Neural progenitor cell (in vitro differentiated cells): ENCODE results near the gene DPP7. TPM values are rescaled to one million over a fixed set of nuclear protein-coding genes. Genes with fewer than 3 reads are reported as not detected.

Experiments used
- DNase-seq: peaks from one replicate; pipeline ENCODE4 v3.0.0-alpha.2; 2016; ENCODE audit warnings: low spot score
- H2AFZ ChIP-seq: fragments of 200-600 bp; sonication (generic); replicated peaks from 2 replicates; pipeline ENCODE4 v1.6.1; 2016; ENCODE audit warnings: antibody characterized with exemption
- H3F3A ChIP-seq: fragments of 200-600 bp; sonication (generic); 2 replicates; pipeline ENCODE4 v1.6.1; 2016; ENCODE audit warnings: antibody characterized with exemption, low read depth
- H3K27ac ChIP-seq: fragments of 200-600 bp; sonication (generic); 2 replicates; pipeline ENCODE4 v1.5.1; 2016; ENCODE audit warnings: mild to moderate bottlenecking
- H3K27me3 ChIP-seq: fragments of 200-600 bp; sonication (generic); 2 replicates; pipeline ENCODE4 v1.6.1; 2016; ENCODE audit warnings: mild to moderate bottlenecking, moderate library complexity
- H3K36me3 ChIP-seq: fragments of 200-600 bp; sonication (generic); 2 replicates; pipeline ENCODE4 v1.5.1; 2016
- H3K4me1 ChIP-seq: fragments of 200-600 bp; sonication (generic); 2 replicates; pipeline ENCODE4 v1.6.1; 2016; ENCODE audit warnings: mixed run types
- H3K4me2 ChIP-seq: fragments of 200-600 bp; sonication (generic); 2 replicates; pipeline ENCODE4 v1.6.1; 2016
- H3K4me3 ChIP-seq: fragments of 200-600 bp; sonication (generic); 2 replicates; pipeline ENCODE4 v1.5.1; 2016
- H3K79me2 ChIP-seq: fragments of 200-600 bp; sonication (generic); 2 replicates; pipeline ENCODE4 v1.6.1; 2016; ENCODE audit warnings: low read depth
- H3K9ac ChIP-seq: fragments of 200-600 bp; sonication (generic); 2 replicates; pipeline ENCODE4 v1.6.1; 2016
- H3K9me3 ChIP-seq: fragments of 200-600 bp; sonication (generic); 2 replicates; pipeline ENCODE4 v1.5.1; 2016; ENCODE audit warnings: low read depth
- H4K20me1 ChIP-seq: fragments of 200-600 bp; sonication (generic); 2 replicates; pipeline ENCODE4 v1.6.1; 2016; ENCODE audit warnings: low read depth
- H3K27ac Mint-ChIP-seq: 3 replicates; pipeline ENCODE4 v1.8.0; 2021; ENCODE audit warnings: mixed read lengths
- H3K27me3 Mint-ChIP-seq: 2 replicates; pipeline ENCODE4 v1.8.0; 2022; ENCODE audit warnings: low read depth, mild to moderate bottlenecking, inconsistent platforms, moderate library complexity, mixed read lengths; ENCODE audit not compliant: insufficient read depth
- H3K36me3 Mint-ChIP-seq: 3 replicates; pipeline ENCODE4 v1.8.0; 2021; ENCODE audit warnings: mixed read lengths
- H3K4me1 Mint-ChIP-seq: 3 replicates; pipeline ENCODE4 v1.8.0; 2021; ENCODE audit warnings: mixed read lengths
- H3K4me3 Mint-ChIP-seq: 3 replicates; pipeline ENCODE4 v1.8.0; 2021; ENCODE audit warnings: mild to moderate bottlenecking, moderate library complexity, mixed read lengths
- H3K9me3 Mint-ChIP-seq: 3 replicates; pipeline ENCODE4 v1.8.0; 2020; ENCODE audit warnings: mixed read lengths
- EZH2 ChIP-seq: fragments of 200-600 bp; sonication (generic); IDR thresholded peaks from 2 replicates; pipeline ENCODE4 v1.6.1; 2017; ENCODE audit warnings: antibody characterized with exemption, mild to moderate bottlenecking, moderate library complexity
- EZH2phosphoT487 ChIP-seq: fragments of 200-600 bp; sonication (generic); IDR thresholded peaks from 2 replicates; pipeline ENCODE4 v1.6.1; 2017; ENCODE audit warnings: antibody characterized with exemption
- total RNA-seq: library from RNA; depleted of rRNA; stranded (reverse); fragments of >200 nt; gene quantifications from 2 replicates; pipeline ENCODE4 v1.2.3, GENCODE V29; 2015; ENCODE audit warnings: low replicate concordance
- TF ChIP-seq, protein P1 (sequence below): fragments of 200-600 bp; sonication (generic); IDR thresholded peaks from 2 replicates; pipeline ENCODE4 v1.5.1; 2017; ENCODE audit warnings: antibody characterized with exemption, mild to moderate bottlenecking

DPP7 gene
- total RNA-seq, result 2.6 and 24.3 TPM in 2 replicates

GRCh38 chr9:137114613-137115393 lies at the start of gene DPP7:
DPP7 (minus strand) TSS chr9:137114733; CDS start chr9:137114713, 20 bp downstream.
- Mint-ChIP-seq H3K27me3 (peaks cover 14% of the 10 kb centered on the region), H3K4me3 (peak within 1 kb of the TSS; percentile 77), H3K9me3 (no peaks in the 10 kb centered on the region), H3K36me3 (no peaks in the 10 kb centered on the region), H3K27ac (no peak within 1 kb of the TSS), H3K4me1 (no peaks in the 10 kb centered on the region)
- H3K4me1 ChIP-seq, result peaks cover 8% of the 10 kb centered on the region
- no peak within 1 kb of the TSS for H3K27ac ChIP-seq
- H3F3A ChIP-seq, result no peaks in the 10 kb centered on the region
- H3K27me3 ChIP-seq, result peaks cover 59% of the 10 kb centered on the region
- no peaks in the 10 kb centered on the region for H3K79me2 ChIP-seq
- H3K36me3 ChIP-seq, result no peaks in the 10 kb centered on the region
- H3K9me3 ChIP-seq, result no peaks in the 10 kb centered on the region
- H2AFZ ChIP-seq, result peak within 1 kb of the TSS; percentile 97
- TF ChIP-seq, protein P1, sequence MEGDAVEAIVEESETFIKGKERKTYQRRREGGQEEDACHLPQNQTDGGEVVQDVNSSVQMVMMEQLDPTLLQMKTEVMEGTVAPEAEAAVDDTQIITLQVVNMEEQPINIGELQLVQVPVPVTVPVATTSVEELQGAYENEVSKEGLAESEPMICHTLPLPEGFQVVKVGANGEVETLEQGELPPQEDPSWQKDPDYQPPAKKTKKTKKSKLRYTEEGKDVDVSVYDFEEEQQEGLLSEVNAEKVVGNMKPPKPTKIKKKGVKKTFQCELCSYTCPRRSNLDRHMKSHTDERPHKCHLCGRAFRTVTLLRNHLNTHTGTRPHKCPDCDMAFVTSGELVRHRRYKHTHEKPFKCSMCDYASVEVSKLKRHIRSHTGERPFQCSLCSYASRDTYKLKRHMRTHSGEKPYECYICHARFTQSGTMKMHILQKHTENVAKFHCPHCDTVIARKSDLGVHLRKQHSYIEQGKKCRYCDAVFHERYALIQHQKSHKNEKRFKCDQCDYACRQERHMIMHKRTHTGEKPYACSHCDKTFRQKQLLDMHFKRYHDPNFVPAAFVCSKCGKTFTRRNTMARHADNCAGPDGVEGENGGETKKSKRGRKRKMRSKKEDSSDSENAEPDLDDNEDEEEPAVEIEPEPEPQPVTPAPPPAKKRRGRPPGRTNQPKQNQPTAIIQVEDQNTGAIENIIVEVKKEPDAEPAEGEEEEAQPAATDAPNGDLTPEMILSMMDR, result no peak
- peak; percentile 66 for TF ChIP-seq EZH2phosphoT487
- peak; percentile 65 for TF ChIP-seq EZH2
- peak within 1 kb of the TSS; percentile 53 for H3K4me3 ChIP-seq
- peak; percentile 59 for DNase-seq
- no peaks in the 10 kb centered on the region for H4K20me1 ChIP-seq
- H3K4me2 ChIP-seq, result peak within 1 kb of the TSS; percentile 87
- H3K9ac ChIP-seq, result no peak within 1 kb of the TSS

- H3K27ac Mint-ChIP-seq, result no peak overlapping the region
- no peaks in the 10 kb centered on the region for H3K9me3 ChIP-seq
Observed at GRCh38 chr9:137163805-137164204, 49.3 kb upstream of the DPP7 start.

DNA sequence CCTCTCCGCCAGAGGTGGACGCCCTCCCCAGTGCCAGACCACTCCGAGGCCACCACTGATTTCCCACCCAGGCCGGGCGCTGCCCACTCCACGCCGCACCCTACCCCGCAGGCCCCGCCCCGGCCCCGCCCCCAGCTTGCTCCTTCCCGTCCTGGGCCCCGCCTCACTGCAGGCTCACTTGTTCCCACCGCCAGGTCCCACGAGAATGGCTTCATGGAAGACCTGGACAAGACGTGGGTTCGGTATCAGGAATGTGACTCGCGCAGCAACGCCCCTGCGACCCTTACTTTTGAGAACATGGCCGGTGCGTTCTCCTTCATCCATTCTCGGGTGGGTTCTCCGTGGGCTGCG lies 48.8 kb upstream of the DPP7 start:
- H3K4me2 ChIP-seq, result peak overlapping the region; percentile 71
- H3K36me3 Mint-ChIP-seq, result peaks cover 1% of the 10 kb centered on the region

More at GRCh38 chr9:137163805-137164204, 49.3 kb upstream of the DPP7 start:
- Mint-ChIP-seq H3K4me3 (peak overlapping the region; percentile 77), H3K36me3 (peaks cover 1% of the 10 kb centered on the region), H3K9me3 (no peaks in the 10 kb centered on the region), H3K27me3 (peaks cover 56% of the 10 kb centered on the region), H3K4me1 (peaks cover 6% of the 10 kb centered on the region)
- H3K4me1 ChIP-seq, result peaks cover 17% of the 10 kb centered on the region
- no peak overlapping the region for H3K4me3 ChIP-seq
- no peaks in the 10 kb centered on the region for H3K79me2 ChIP-seq
- no peak overlapping the region for H3K27ac ChIP-seq
- H3K9ac ChIP-seq, result no peak overlapping the region
- H3K27me3 ChIP-seq, result peaks cover 100% of the 10 kb centered on the region
- no peaks in the 10 kb centered on the region for H3K36me3 ChIP-seq
- TF ChIP-seq, protein P1, result no peak
- TF ChIP-seq EZH2phosphoT487 (no peak), EZH2 (no peak)
- peaks cover 11% of the 10 kb centered on the region for H3F3A ChIP-seq
- no peak for DNase-seq
- H2AFZ ChIP-seq, result no peak overlapping the region
- H4K20me1 ChIP-seq, result peaks cover 65% of the 10 kb centered on the region
- H3K4me2 ChIP-seq, result no peak overlapping the region

More for the DNA sequence above, 48.8 kb upstream of the DPP7 start:
- Histone ChIP-seq H3K9ac (no peak overlapping the region), H3K9me3 (no peaks in the 10 kb centered on the region), H4K20me1 (peaks cover 63% of the 10 kb centered on the region), H3F3A (peaks cover 6% of the 10 kb centered on the region), H3K27ac (no peak overlapping the region), H3K27me3 (peaks cover 100% of the 10 kb centered on the region), H3K4me1 (peaks cover 14% of the 10 kb centered on the region), H3K4me3 (peak overlapping the region; percentile 32), H3K79me2 (no peaks in the 10 kb centered on the region), H2AFZ (no peak overlapping the region), H3K36me3 (no peaks in the 10 kb centered on the region)
- Mint-ChIP-seq H3K4me1 (peaks cover 6% of the 10 kb centered on the region), H3K27me3 (peaks cover 61% of the 10 kb centered on the region), H3K9me3 (no peaks in the 10 kb centered on the region), H3K4me3 (peak overlapping the region; percentile 77), H3K27ac (no peak overlapping the region)
- DNase-seq, result no peak
- TF ChIP-seq EZH2phosphoT487, result no peak
- TF ChIP-seq EZH2, result no peak
